Central memory CD8-positive, alpha-beta T cell (primary cell): ENCODE measurements around the gene ZDHHC24.

Source experiments
- ATAC-seq: fragments of 150-1000 bp; cut with Tn5 transposase; replicated peaks from 2 replicates; pipeline ENCODE4 v1.10.0; 2022; ENCODE audit warnings: mild to moderate bottlenecking, moderate FRiP score, moderate number of reproducible peaks; ENCODE audit not compliant: poor library complexity, severe bottlenecking; ENCODE audit errors: extremely low read depth
- DNase-seq, 2 donors: peaks; one replicate each; pipeline ENCODE4 v3.0.0; 2021; ENCODE audit warnings: low spot score in 2 of 2
- H3K27ac Mint-ChIP-seq: one replicate; pipeline ENCODE4 v1.8.0; 2022; ENCODE audit warnings: low read depth, mild to moderate bottlenecking, moderate library complexity, mixed read lengths
- H3K27me3 Mint-ChIP-seq: one replicate; pipeline ENCODE4 v1.8.0; 2022; ENCODE audit warnings: mixed read lengths
- H3K36me3 Mint-ChIP-seq: one replicate; pipeline ENCODE4 v1.8.0; 2022; ENCODE audit warnings: mild to moderate bottlenecking, moderate library complexity, mixed read lengths; ENCODE audit not compliant: insufficient read depth
- H3K4me1 Mint-ChIP-seq: one replicate; pipeline ENCODE4 v1.8.0; 2022; ENCODE audit warnings: mixed read lengths
- H3K4me3 Mint-ChIP-seq: one replicate; pipeline ENCODE4 v1.8.0; 2022; ENCODE audit warnings: mild to moderate bottlenecking, moderate library complexity, mixed read lengths
- H3K9me3 Mint-ChIP-seq: one replicate; pipeline ENCODE4 v1.8.0; 2022; ENCODE audit warnings: mixed read lengths

ZDHHC24 gene

DNA sequence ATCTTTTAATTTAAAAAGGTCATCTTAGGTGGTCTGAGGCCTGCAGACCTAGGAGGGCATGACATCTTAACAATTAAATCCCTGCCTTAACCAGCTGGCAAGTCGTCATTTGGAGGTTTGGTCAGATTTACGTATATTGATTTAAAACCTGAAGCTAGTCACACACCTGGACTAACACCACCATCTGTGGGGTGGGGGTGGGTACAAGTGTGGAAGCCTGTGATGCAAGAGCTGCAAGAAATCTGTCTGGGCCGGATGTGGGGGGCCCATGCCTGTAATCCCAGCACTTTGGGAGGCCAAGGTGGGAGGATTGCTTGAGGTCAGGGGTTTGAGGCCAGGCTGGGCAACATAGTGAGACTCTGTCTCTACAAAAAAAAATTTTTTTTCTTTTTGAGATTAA lies 35.4 kb upstream of the ZDHHC24 start:
- Mint-ChIP-seq H3K9me3 (no peaks in the 10 kb centered on the region), H3K27me3 (peaks cover 6% of the 10 kb centered on the region)

DNA sequence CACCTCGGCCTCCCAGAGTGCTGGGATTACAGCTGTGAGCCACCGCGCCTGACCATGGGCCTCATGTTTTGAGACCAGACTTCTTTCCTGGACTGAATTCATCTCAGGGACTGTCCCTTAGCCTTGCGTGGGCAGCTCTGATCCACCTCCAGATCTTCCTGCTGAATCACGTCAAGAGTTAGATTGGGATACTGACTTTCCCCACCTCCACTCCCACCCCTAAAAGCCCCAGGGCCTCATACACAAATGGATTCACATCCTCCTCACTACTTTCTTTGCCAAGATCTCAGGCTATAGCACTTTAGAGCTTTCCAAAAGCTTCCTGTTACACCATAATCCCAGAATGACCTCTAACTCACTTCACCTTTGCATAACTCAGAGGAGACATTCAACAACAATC lies 35.0 kb upstream of the ZDHHC24 start:
- no peaks in the 10 kb centered on the region for H3K36me3 Mint-ChIP-seq
- H3K27ac Mint-ChIP-seq: no peak overlapping the region
- no peaks in the 10 kb centered on the region for H3K9me3 Mint-ChIP-seq
- ATAC-seq: no peak
- DNase-seq: no peak
- H3K27me3 Mint-ChIP-seq: peaks cover 11% of the 10 kb centered on the region
- no peak overlapping the region for H3K4me3 Mint-ChIP-seq
- H3K4me1 Mint-ChIP-seq: peaks cover 8% of the 10 kb centered on the region

More for the DNA sequence above, 35.4 kb upstream of the ZDHHC24 start:
- Mint-ChIP-seq H3K36me3 (no peaks in the 10 kb centered on the region), H3K4me3 (no peak overlapping the region), H3K4me1 (peaks cover 8% of the 10 kb centered on the region), H3K27ac (no peak overlapping the region)
- no peak for ATAC-seq
- no peak for DNase-seq

DNA sequence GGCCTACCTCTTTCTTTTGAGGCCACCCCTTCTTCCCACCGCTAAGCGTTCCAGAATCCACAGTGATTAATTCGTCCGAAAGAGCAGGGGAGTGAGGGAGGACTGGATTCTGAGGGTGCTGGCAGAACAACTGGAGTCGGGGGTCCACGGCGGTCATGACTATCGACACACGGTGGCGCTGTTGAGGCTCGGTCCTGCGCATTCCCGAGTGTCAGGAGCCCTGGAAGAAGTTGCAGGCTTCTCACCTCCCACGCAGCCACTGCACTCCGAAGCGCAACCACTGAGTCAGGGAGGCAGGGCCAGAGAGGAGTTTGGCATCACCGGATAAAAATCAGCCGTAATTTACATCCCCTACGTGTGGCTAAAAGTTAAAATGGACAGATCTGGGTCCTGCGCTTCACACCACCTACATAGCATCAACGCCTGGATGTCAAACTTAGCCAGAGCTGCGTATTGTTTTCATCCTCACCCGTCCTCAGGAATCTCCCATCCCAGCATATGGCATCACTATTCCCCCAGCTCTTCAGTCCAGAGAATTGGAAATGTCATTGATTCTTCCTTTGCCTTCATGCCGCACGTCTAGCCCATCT lies 33.3 kb upstream of the ZDHHC24 start:
- Mint-ChIP-seq H3K36me3 (no peaks in the 10 kb centered on the region), H3K4me3 (no peak overlapping the region), H3K9me3 (no peaks in the 10 kb centered on the region), H3K4me1 (peaks cover 8% of the 10 kb centered on the region), H3K27me3 (peaks cover 28% of the 10 kb centered on the region), H3K27ac (no peak overlapping the region)
- peak; percentile 43 for ATAC-seq
- DNase-seq: peak; percentile 42 to 73

- Mint-ChIP-seq H3K27ac (no peak overlapping the region), H3K4me3 (no peak overlapping the region), H3K4me1 (peaks cover 5% of the 10 kb centered on the region), H3K9me3 (no peaks in the 10 kb centered on the region), H3K27me3 (peaks cover 35% of the 10 kb centered on the region), H3K36me3 (no peaks in the 10 kb centered on the region)
- DNase-seq (no peak), ATAC-seq (no peak)
Measured at GRCh38 chr11:66570850-66571180, 25.0 kb upstream of the ZDHHC24 start.

DNA sequence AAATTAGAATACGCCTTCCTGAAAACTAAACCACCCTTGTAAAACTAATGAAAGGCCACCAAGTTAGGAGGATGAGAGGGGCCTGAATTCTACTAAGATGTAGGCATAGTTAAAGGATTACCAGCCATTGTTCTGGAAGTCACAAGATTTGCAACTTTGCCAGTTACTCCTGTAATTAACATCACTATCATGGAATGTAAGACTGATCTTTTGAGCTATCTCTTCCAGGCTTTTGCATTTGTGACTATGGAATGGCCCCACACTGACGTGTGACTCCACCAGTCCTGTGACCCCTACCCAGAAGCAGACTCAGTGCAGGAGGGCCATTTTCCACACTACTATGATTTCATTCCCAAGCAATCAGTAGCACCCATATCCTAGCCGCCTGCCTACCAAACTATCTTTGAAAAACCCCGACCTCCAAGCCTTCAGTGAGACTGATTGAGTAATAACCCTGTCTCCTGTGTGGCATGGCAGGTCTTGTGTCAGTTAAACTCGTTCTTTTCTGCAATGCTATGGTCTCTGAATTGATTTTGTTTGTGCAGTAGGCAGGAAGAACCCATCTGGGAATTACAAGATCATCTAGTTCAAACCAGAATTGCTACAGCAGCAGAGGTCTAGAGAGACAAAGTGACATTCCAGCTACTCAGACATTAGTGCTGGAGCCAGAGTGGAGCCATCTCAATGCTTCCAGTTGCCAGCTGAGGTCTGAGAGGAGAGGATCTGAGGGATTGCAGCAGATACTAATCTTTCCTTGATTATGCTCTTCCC lies 24.4 kb upstream of the ZDHHC24 start:
- Mint-ChIP-seq H3K4me1 (peaks cover 5% of the 10 kb centered on the region), H3K9me3 (no peaks in the 10 kb centered on the region), H3K4me3 (no peak overlapping the region), H3K27me3 (peaks cover 29% of the 10 kb centered on the region), H3K27ac (no peak overlapping the region), H3K36me3 (no peaks in the 10 kb centered on the region)
- no peak for ATAC-seq
- DNase-seq: no peak

GRCh38 chr11:66569076-66569475 lies 23.2 kb upstream of the ZDHHC24 start:
- Mint-ChIP-seq H3K4me1 (peaks cover 5% of the 10 kb centered on the region), H3K36me3 (no peaks in the 10 kb centered on the region), H3K27ac (no peak overlapping the region), H3K9me3 (no peaks in the 10 kb centered on the region), H3K27me3 (peaks cover 17% of the 10 kb centered on the region), H3K4me3 (no peak overlapping the region)
- ATAC-seq: no peak
- DNase-seq: no peak

- H3K4me1 Mint-ChIP-seq: peaks cover 5% of the 10 kb centered on the region
- DNase-seq (peak; percentile 23 to 29), ATAC-seq (peak; percentile 65)
- no peak within 1 kb of the TSS for H3K27ac Mint-ChIP-seq
- peaks cover 10% of the 10 kb centered on the region for H3K27me3 Mint-ChIP-seq
- no peaks in the 10 kb centered on the region for H3K9me3 Mint-ChIP-seq
- no peaks in the 10 kb centered on the region for H3K36me3 Mint-ChIP-seq
- peak within 1 kb of the TSS; percentile 72 for H3K4me3 Mint-ChIP-seq
Measured at GRCh38 chr11:66568124-66568916, 22.5 kb upstream of the ZDHHC24 start, which contains the start of gene CTSF. TSS of gene CTSF (minus strand) at chr11:66568606. CDS start at chr11:66568486, 120 bp downstream.

GRCh38 chr11:66567787-66568123 lies 21.9 kb upstream of the ZDHHC24 start:
- Mint-ChIP-seq H3K4me3 (peak overlapping the region; percentile 72), H3K27me3 (peaks cover 9% of the 10 kb centered on the region), H3K27ac (no peak overlapping the region), H3K36me3 (no peaks in the 10 kb centered on the region), H3K9me3 (no peaks in the 10 kb centered on the region), H3K4me1 (peaks cover 5% of the 10 kb centered on the region)
- no peak for ATAC-seq
- DNase-seq: no peak

DNA sequence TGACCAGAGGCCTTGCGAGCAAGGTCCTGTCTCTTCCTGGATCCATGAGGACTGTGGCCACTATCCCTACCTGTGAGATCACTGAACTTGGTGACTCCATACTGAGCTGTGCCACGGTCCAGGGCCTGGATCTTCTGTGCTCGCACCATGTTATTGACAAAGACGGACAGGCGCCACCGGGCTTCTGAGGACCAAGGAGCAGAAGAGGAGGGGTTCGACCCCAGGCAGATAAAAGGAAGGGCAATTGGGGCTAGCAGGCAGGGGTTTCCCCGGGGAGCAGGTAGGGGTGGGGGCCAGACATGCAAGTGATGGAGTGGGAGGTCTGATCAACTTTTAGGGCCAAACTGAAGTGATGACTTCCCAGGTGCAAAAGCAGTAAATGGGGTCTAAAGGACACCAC lies 20.4 kb upstream of the ZDHHC24 start:
- H3K36me3 Mint-ChIP-seq: no peaks in the 10 kb centered on the region

DNA sequence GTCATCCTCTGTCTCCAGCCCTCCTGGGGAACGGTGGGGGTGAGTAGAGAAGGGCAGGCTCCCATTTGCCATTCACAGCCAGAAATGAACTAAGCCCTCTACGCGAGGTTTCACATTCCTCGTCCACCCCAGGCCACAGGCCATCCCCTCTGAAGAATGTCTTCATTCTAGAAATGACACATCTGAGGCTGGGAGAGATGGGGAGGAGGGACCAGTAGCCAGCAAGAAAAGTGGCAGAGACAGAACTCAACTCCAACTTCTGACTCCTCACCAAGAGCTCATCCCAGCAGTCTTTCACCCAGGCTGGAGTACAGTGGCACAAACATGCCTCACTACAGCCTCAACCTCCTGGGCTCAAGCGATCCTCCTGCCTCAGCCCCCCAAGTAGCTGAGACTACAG lies 19.1 kb upstream of the ZDHHC24 start:
- Mint-ChIP-seq H3K9me3 (no peaks in the 10 kb centered on the region), H3K27me3 (no peaks in the 10 kb centered on the region), H3K36me3 (no peaks in the 10 kb centered on the region), H3K27ac (no peak overlapping the region), H3K4me3 (no peak overlapping the region), H3K4me1 (peaks cover 5% of the 10 kb centered on the region)
- DNase-seq (no peak), ATAC-seq (no peak)

More for the DNA sequence above, 20.4 kb upstream of the ZDHHC24 start:
- H3K9me3 Mint-ChIP-seq: no peaks in the 10 kb centered on the region
- H3K27me3 Mint-ChIP-seq: peaks cover 9% of the 10 kb centered on the region
- H3K27ac Mint-ChIP-seq: no peak overlapping the region
- DNase-seq (no peak), ATAC-seq (no peak)
- no peak overlapping the region for H3K4me3 Mint-ChIP-seq
- H3K4me1 Mint-ChIP-seq: peaks cover 5% of the 10 kb centered on the region

DNA sequence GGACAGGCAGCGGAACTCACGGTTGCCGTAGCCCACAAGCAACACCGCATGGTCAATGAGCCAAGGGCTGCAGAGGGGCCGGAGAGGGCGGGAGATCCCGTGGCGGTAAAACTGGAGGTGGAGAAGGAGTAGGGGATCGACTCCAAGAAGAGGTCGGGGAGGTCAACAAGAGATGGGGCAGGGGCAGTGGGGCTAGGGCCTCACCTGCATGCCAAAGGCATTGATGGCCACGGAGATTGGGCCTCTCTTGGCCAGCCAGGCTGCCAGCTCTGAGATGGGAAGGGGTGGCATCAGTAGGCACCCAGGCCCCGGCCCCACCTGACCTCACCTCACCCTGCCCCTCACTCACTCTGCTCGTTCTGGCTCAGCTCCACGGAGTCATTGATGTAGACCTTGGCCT lies 18.7 kb upstream of the ZDHHC24 start:
- Mint-ChIP-seq H3K9me3 (no peaks in the 10 kb centered on the region), H3K36me3 (no peaks in the 10 kb centered on the region), H3K4me3 (no peak overlapping the region), H3K4me1 (peaks cover 5% of the 10 kb centered on the region), H3K27ac (no peak overlapping the region), H3K27me3 (no peaks in the 10 kb centered on the region)
- ATAC-seq (no peak), DNase-seq (no peak)

GRCh38 chr11:66563832-66564231 lies 18.0 kb upstream of the ZDHHC24 start:
- DNase-seq (no peak), ATAC-seq (no peak)
- Mint-ChIP-seq H3K27me3 (no peaks in the 10 kb centered on the region), H3K4me3 (no peak overlapping the region), H3K27ac (no peak overlapping the region), H3K4me1 (peaks cover 5% of the 10 kb centered on the region), H3K9me3 (no peaks in the 10 kb centered on the region), H3K36me3 (no peaks in the 10 kb centered on the region)
